Measurements from ENCODE around the gene C1orf87. TPM values are rescaled to one million over a fixed set of nuclear protein-coding genes. Genes with fewer than 3 reads are reported as not detected.

Gene C1orf87, protein sequence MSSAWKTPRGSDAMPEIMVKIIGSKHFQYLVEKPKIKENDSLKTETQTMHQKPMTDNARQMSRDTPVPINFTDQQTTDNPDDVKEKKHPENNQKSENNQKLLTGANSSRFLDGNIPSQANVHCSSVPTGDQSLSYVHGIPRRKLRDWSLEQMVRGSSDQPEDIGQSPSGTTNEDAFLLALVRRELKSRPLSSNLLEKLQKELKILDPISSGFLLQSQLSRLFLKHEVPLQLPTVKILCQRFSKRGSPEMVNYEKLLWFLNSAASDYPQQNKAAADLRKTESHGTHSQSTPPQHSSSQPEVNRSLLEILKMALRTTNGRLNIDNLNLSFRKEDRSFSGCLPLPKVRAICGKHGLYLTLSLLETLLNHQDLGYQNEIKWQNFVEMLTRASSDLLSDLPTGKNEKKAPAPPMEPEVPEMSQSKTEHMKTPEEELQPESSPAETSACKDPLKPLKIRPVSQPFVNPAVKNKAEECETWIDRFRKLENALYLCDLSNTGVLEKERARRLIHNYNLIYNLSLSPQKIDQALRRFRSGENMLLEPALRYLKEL
- 0.46 TPM for total RNA-seq

DNA sequence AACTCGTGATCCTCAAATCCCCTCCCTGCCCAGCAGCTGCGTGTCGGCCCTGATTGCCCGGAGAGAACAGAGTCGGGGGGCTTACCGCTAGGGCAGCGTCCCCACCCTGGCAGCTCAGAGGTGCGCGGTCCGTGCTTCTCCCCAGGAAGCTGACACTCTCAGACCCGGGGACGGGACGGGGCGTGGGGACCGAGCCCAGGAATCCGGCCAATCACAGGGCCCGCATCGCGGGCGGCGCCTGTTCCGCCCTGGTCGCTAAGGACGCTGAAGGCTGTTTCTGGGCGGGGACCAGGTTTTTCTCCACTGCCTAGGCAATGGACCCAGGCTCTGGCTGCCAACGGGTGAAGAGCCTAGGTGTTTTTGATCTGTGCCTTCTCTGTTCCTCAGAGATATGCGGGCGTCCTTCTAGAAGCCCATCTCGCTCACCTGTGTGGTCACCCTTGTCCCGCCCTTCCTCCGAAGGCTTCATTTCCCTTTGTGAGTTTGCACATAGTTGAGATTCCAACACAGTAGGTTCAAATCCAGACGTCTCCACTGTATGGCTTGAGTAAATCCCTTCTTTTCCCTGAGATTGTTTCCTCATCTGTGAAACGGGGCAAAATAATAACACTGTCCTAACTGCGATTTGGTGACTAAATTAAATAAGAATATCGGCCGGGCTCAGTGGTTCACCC, at the start of gene C1orf87:
Gene C1orf87, minus strand, starts transcription at position 166 of the 674 bp plus-strand sequence. CDS start 1,127 bp downstream, outside the sequence.

Small RNA genes within 50 kb of the gene (small RNA-seq; reads per million reads assigned to genes)
- gene RN7SL475P = not detected

Other genes starting within 250 kb of the C1orf87 start
- gene CYP2J2, start 147.0 kb downstream of the C1orf87 start, total RNA-seq = 1.6 TPM

Measured in diencephalon (tissue), 1 donor.